Activated CD4-positive, alpha-beta T cell treated with anti-CD3 and anti-CD28 coated beads, Interleukin-2, amount 50 U/mL, for 16 hours (primary cell): ENCODE results near the gene FNIP2.
"Not testable (repeated sequence)": the region's sequence is repeated elsewhere in the genome, so short reads cannot be mapped to it uniquely, and the experiment has no call there.

Experiments used
- DNase-seq: peaks from one replicate; pipeline ENCODE4 v3.0.0-alpha.2; 2020

The FNIP2 gene

GRCh38 chr4:158763462-158763861, 5.4 kb upstream of the FNIP2 start:
- no peak for DNase-seq

DNA sequence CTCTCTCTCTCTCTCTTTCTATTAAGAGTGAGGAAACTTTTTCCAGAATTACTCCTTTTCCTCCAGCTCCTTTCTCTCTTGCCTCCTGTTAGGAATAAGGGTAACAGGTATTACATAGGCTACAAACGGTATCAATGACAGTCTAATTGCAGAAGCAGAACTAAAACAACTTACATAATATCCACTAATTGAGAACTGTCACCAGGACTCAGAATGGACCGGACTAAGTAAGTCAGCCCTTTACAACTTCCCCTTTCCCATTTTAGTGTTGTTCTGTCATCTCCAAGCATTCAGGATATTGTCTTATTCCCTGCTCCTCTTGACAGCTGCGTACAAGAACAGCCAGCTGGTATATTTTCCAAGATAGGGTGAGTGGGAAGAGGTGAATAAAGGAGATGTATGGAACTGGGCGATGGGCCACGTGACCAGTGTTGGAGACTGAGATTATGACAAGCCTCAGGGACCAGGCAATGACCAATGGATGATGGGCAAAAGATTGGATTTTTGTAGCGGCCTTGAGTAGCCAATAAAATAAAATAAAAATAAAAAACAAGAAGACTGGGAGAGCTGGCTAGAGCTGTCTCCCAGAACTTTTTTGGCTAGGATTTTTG, 2.3 kb upstream of the FNIP2 start:
- no peak for DNase-seq

GRCh38 chr4:158767451-158767850, 1.4 kb upstream of the FNIP2 start:
- DNase-seq = peak; percentile 14

DNA sequence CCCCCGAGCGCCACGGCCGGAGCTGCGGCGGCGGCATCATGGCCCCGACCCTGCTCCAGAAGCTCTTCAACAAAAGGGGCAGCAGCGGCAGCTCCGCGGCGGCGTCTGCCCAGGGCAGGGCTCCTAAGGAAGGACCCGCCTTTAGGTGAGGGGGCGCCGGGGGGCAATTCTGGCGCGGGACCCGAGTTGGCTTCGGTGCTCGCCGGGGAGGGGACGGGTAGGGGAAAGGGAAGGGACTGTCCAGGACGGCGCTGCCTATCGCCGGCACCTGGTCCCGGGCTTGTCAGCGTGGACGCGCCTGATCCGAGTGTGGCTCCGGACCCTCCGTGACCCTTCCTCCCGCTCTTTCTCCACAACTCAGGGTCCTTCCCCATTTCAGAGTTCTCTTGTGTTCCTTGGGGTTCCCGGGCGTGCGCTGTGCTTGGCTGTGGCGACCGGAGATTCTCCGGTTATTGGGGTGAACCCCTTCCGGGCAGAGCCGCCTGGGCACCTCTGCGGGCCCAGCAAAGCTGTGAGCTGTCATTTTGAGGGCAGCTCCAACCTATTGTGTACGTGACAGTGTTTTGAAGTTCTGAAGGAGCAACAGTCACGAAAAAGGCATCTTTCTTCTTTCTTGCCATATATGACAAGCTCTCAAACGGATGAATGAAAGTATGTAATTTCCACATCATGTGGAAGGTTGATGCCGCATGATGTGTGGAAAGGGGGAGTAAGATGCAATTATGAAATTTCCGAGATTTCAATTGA, 522 bp downstream of the FNIP2 start:
- peak; percentile 47 for DNase-seq

- DNase-seq = no peak
Observed at GRCh38 chr4:158770671-158771070, 1.8 kb downstream of the FNIP2 start.

DNA sequence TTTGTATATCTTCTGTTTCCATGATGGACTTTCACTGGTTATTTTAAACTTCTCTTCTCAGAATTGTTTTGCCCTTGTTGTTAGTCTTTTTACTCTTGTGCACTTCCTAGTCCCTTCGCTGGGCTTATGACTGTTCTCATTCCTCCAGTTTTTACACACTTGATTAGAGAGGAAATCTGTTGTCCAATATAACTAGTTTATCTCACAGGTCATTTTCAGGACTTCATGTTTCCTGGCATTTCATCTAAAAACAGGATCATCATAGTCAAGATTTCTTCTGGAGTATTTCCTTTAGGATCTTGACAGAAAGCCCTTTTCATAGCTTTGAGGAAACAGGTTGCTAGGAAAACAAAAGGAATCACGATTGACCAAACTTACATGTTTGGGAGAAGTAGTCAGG, 3.0 kb downstream of the FNIP2 start:
- DNase-seq = no peak

- no peak for DNase-seq
Observed at GRCh38 chr4:158775091-158775651, 6.3 kb downstream of the FNIP2 start.

DNA sequence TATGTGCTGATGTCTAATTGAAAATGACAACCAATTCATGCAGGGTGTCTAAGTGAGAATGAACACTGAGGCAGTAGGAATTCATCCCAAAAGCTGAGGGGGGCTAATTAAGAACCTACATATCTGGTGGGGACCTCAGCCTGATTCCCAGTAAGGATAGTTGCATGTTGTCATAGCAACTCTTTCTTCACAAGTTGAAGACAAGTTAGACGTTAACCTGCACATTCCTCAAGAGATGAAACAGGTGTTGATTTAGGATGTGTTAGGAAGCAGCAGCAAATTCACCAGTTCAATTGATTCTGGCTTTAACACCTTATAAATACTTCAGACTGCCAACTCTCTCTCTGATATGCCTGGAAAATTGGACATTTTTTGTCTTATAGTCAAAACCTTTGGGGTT, 7.3 kb downstream of the FNIP2 start:
- DNase-seq = no peak

DNA sequence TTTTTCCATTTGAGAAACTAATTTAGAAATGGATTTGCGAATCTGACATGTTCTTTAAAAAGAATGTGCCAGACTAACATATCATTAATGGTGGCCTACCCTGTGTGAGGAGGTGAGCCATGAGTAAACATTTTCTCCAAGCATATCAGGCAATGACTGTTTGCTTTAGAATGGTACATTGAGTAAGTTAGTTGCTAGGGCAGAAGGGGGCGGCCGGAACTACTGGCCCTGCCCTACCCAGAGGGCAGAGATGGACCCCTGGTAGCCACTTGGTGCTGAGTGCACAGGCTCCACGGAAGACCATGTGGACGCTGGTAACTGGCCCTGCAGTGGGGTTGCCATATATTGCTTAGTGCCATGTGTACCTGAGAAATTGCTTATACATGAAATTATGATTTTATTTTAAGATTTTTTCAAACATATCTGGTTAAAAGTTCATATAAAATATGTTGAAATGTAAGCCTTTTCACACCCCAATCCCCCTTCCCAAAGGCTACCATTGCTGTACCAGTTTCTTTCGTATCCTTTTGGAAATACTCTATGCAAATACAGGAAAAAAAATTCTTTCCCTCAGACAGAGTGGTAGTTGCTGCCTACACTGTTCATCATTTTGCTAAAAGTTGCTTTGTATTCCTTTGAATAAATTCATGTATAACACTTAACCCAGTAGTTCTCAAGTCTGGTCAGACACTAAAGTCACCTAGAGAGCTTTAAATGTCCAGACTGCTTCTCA, 8.8 kb downstream of the FNIP2 start:
- no peak for DNase-seq

GRCh38 chr4:158778156-158778711, 9.4 kb downstream of the FNIP2 start:
- DNase-seq = peak; percentile 48

GRCh38 chr4:158778712-158779111, 9.9 kb downstream of the FNIP2 start:
- DNase-seq = no peak

GRCh38 chr4:158781963-158782362, 13.1 kb downstream of the FNIP2 start:
- no peak for DNase-seq

GRCh38 chr4:158782551-158783360, 13.9 kb downstream of the FNIP2 start:
- DNase-seq = no peak

DNA sequence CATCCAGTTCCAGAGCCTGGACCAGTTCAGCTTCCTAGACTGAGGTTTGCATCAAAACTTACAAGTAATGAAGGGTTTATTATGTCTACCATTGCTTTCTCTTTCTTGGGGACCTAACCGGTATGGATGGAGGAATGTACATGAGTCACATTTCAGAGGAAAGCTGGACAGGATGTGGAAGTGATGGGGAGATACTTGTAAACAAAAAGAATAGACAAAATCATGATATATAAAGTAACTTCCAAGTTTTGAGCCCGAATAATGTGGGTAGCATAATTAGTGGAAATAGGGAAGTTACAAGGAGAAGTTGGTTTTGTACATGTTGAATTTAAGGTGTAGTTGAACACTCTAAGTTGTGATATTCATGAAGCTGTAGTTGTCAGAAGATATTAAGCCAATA, 15.0 kb downstream of the FNIP2 start:
- DNase-seq = no peak

- DNase-seq = no peak
Observed at GRCh38 chr4:158785718-158786117, 16.9 kb downstream of the FNIP2 start.

- DNase-seq = no peak
Observed at GRCh38 chr4:158786121-158786601, 17.3 kb downstream of the FNIP2 start.

DNA sequence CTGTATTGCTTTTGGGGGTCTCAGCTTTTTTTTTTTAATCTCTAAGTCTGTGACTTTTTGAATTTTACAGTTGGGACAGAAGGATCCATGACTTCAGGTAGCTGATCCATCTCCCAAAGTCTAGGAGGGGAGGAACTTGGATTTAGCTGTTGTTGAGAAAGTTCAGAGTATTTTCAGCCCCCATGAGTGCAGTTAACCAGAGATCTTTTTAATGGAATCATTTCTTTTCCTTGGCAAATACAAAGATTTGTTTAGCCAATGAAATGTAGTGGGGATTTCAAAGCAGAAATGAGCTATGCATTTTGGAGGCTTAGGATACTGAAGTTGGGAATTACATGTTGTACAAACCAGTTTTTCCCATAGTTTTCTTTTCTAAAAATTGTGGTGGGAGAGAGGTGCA, 18.1 kb downstream of the FNIP2 start:
- no peak for DNase-seq

DNA sequence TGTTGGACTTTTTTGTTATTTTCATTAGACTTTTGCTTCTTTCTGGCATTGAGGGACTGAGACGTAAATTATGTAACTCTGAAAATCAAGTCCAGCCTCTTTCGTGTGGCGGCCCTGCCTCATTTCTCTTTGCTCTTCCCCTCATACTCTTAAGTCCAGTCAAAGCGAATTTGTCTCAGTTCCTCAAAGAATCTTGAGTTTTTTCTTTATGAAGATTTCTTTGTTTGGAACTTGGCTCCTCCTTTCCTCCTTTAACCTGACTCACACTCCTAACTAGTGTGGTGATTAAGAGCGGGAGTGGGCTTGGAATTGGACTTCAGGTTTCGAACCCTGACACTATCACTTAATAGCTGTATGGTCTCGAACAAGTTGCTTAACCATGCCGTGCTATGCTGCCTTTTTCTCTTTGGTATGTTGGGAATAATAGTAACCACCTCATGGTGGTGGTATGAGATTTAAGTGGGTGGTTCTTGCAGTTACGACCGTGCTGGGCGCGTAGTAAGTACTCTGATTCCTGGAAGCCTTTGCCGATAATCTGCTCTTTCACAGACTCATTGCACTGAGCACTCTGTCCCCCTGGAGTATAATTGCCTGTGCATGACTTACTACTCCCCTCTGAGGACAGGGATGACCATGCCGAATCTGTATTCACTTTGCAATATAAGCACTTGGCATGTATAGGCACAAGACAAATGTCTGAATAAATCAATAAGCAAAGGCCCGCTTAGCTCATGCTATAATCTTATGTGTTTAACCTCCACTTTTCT, 19.1 kb downstream of the FNIP2 start:
- no peak for DNase-seq

- no peak for DNase-seq
Observed at GRCh38 chr4:158788516-158788915, 19.7 kb downstream of the FNIP2 start.

GRCh38 chr4:158789853-158790252, 21.0 kb downstream of the FNIP2 start:
- no peak for DNase-seq

DNA sequence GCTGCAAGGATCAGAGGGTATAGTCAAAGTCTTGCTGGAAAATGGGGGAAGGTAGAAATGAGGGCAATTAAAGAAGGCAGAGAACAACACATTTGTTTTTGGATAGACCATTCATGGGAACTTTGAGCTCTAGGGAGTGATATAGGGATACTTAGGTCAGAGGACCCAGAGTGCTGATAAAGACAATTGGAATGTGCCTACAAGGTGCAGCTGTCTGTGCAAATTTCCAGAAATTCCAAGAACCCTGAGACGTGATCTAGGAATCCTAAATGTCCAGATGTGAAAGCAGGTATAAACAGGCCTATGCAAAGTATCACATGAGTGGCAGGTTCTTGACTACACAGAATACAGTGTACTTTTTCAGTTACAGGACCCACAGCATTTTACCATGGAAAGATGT, 24.2 kb downstream of the FNIP2 start:
- DNase-seq = no peak

GRCh38 chr4:158793430-158793829, 24.6 kb downstream of the FNIP2 start:
- not testable (repeated sequence) for DNase-seq
